Small intestine (tissue), 7 donors: Measurements from ENCODE around the gene FXYD3. TPM values are rescaled to one million over a fixed set of nuclear protein-coding genes. Genes with fewer than 3 reads are reported as not detected.

Experiments
- DNase-seq, 2 donors: peaks; one replicate each; pipeline versions ENCODE4 v3.0.0 to v3.0.0-alpha.2; 2013
- FAIRE-seq: peaks from 2 replicates; lab custom pipeline; 2012; peaks lifted over from hg19 to GRCh38; lab: Jason Lieb, UNC
- H3K27ac ChIP-seq, 3 donors: one replicate each; pipeline ENCODE4 v1.5.1; 2013; ENCODE audit warnings: low read length in 2 of 3, mild to moderate bottlenecking in 2 of 3, control low read depth in 1 of 3, inconsistent platforms in 1 of 3, low read depth in 1 of 3, moderate library complexity in 1 of 3
- H3K27me3 ChIP-seq, 3 donors: one replicate each; pipeline ENCODE4 v1.6.1; 2013; ENCODE audit warnings: low read length in 3 of 3, inconsistent platforms in 1 of 3; ENCODE audit not compliant: control insufficient read depth in 3 of 3, insufficient read depth in 3 of 3
- H3K36me3 ChIP-seq, 3 donors: one replicate each; pipeline ENCODE4 v1.6.1; 2013; ENCODE audit warnings: low read length in 3 of 3, inconsistent platforms in 1 of 3, low read depth in 1 of 3, mild to moderate bottlenecking in 1 of 3, moderate library complexity in 1 of 3; ENCODE audit not compliant: control insufficient read depth in 3 of 3, insufficient read depth in 2 of 3
- H3K4me1 ChIP-seq, 3 donors: one replicate each; pipeline ENCODE4 v1.6.1; 2013; ENCODE audit warnings: low read length in 2 of 3, inconsistent platforms in 1 of 3, low read depth in 1 of 3, mild to moderate bottlenecking in 1 of 3, moderate library complexity in 1 of 3; ENCODE audit not compliant: control insufficient read depth in 3 of 3, insufficient read depth in 2 of 3
- H3K4me3 ChIP-seq, 3 donors: one replicate each; pipeline ENCODE4 v1.5.1; 2013; ENCODE audit warnings: low read length in 3 of 3, control low read depth in 1 of 3, inconsistent platforms in 1 of 3, low read depth in 1 of 3, mild to moderate bottlenecking in 1 of 3, moderate library complexity in 1 of 3
- H3K9me3 ChIP-seq, 2 donors: one replicate each; pipeline ENCODE4 v1.6.1; 2013; ENCODE audit warnings: low read depth in 1 of 2, low read length in 1 of 2; ENCODE audit not compliant: control insufficient read depth in 2 of 2, insufficient read depth in 1 of 2
- WGBS, 3 donors: extraction: QIAGEN DNeasy Blood & Tissue Kit; methylation state at CpG; one replicate each; pipeline ENCODE4 v1.1.7; 2013; 5-methylcytosine and 5-hydroxymethylcytosine counted together
- polyA plus RNA-seq, 4 donors: library from polyadenylated mRNA; stranded (reverse) in 3 of 4; unstranded in 1 of 4; fragments of 200-250 nt in 3 of 4; fragments of 120-200 nt in 1 of 4; gene quantifications; one replicate each; pipeline versions ENCODE4 v1.2.1 to v1.2.3, GENCODE V29; 2013
- donor health status: healthy with polysubstance abuse.
- donor health status: control.
- donor health status: control.
- donor health status: Bipolar disorder and iron deficiency.
- donor health status: healthy.

FXYD3 gene
- polyA plus RNA-seq, 4 donors: 72.7 to 803 (median 118) TPM

DNA sequence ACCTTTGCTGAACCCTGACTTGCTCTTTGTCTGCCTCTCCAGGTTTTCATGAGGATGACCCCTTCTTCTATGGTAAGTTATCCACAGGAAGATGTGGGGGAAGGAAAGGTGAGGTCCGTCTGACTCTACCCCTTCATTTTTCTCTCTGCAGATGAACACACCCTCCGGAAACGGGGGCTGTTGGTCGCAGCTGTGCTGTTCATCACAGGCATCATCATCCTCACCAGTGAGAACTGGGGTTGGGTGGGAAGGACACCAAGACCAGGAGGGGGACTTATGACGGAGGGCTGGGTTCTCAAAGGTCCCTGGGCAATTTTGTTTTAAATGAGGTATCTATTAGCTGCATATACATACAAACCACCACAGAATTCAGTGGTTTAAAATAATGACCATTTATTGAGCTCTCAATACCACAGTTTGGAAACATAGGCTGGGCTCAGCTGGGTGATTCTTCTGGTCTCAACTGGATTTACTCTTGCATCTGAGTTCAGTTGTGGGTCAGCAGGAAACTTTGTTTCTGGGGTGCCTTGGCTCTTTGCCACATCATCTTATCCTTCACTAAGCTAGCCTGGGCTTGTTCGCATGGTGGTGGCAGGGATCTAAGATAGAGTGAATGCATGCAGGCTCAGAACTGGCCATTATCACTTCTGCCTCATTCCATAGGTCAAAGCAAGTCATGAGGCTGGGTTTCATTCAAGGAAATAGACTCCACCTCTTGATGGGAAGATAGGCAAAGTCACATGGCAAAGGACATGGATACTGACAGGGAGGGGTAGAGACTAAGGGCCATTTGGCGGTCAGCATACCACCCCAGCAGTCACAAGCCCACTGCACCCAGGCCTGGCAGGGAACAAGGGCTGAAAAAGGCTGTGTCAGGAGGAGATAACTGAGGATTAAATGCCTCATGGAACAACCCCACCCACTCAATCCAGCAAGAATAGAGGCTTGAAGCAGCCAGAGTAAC lies 50.8 kb downstream of the FXYD3 start:
- WGBS, 3 donors: 92 to 96% (median 93%) methylated on average over 7 of the region's 7 CpGs
- no peak overlapping the region for H3K4me3 ChIP-seq
- peaks cover 0 to 38% of the 10 kb centered on the region in 2 donors for H3K9me3 ChIP-seq
- DNase-seq (no peak), FAIRE-seq (no peak)
- H3K4me1 ChIP-seq: no peaks in the 10 kb centered on the region
- H3K36me3 ChIP-seq: peaks cover 2 to 39% (median 8%) of the 10 kb centered on the region in 3 donors
- no peak overlapping the region for H3K27ac ChIP-seq
- no peaks in the 10 kb centered on the region for H3K27me3 ChIP-seq

DNA sequence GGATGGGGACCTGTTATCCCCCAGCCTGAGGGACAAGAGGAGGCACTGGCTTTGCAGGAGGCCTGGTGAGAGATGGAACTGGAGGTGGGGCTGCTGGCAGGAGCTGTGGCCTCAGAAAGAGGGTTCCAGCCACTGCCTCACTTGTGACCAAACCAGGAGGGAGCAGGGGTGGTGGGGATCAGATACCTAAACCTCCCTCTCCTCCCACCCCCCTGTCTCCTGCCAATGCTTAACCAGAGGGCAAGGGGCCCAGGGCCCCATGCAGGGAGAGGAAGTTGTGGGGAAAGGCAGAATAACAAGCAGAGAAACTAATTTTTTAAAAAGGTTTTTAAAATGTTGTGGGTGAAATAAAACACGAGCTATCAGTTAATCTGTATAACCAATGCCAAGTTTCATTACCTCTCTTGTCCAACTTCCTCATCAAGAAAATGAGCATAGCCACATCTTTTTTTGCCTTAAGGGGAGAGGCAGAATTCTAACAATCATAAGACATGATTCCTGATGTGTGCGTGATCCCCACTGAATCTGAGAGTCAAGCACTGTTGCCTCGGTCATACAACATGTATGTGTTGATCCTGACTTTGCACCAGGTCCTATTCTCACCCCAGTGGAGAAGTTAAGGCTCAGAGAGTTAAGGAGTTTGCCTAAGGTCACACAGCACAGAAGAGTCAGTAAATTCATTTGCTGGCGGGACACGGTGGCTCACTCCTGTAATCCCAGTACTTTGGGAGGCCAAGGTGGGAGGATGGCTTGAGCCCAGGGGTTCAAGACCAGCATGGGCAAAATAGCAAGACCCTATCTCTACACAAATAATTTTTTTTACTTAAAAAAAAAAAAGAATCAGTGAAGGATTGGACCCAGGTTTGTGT lies 51.9 kb downstream of the FXYD3 start:
- H3K4me3 ChIP-seq: no peak overlapping the region
- no peaks in the 10 kb centered on the region for H3K4me1 ChIP-seq
- H3K27ac ChIP-seq: no peak overlapping the region
- 68 to 74% (median 70%) methylated on average over 5 of the region's 5 CpGs for WGBS, 3 donors
- FAIRE-seq (no peak), DNase-seq (no peak)
- no peaks in the 10 kb centered on the region for H3K27me3 ChIP-seq
- peaks cover 0 to 36% of the 10 kb centered on the region in 2 donors for H3K9me3 ChIP-seq
- H3K36me3 ChIP-seq: peaks cover 2 to 35% (median 8%) of the 10 kb centered on the region in 3 donors

DNA sequence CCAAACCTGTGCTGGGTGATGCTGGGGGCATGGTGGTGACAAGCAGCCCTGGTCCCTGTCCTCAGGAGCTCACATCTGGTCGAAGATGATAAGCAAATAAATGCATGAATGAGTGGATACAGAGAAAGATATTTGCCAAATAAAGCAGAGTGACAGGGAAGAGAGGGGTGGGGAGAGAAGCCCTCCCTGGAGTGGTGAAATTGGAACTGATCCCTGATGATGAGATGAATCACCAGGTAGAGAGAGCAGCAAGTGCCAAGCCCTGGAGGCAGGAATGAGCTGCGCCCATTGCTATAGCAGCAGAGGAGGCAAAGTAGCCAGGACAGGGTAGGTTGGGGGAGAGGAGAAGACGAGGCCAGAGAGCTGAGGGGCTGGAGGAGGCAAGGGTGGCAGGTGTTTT lies 52.6 kb downstream of the FXYD3 start:
- WGBS, 3 donors: 61 to 80% (median 64%) methylated on average over 3 of the region's 3 CpGs
- FAIRE-seq: no peak

DNA sequence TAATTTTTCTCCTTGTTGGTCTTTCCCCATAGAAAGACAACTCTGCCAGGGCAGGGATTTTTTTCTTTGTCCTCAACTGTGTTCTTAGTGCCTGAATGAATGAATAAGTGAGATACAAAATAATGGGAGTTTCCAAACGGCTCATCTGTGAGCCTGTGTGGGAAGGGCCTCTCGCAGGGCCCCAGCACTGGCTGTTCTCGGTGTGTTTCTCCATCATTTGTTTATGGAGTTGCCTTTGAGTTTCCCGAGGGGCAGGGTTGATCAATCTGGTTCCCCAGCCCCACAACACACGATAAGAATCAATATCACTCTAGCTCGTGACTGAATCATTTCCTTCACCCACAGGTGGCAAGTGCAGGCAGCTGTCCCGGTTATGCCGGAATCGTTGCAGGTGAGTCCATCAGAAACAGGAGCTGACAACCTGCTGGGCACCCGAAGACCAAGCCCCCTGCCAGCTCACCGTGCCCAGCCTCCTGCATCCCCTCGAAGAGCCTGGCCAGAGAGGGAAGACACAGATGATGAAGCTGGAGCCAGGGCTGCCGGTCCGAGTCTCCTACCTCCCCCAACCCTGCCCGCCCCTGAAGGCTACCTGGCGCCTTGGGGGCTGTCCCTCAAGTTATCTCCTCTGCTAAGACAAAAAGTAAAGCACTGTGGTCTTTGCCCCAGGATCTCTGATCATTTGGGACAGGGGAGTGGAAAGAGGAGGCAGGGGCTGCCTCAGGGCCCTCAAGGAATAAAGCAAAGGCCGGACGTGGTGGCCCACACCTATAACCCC lies 53.8 kb downstream of the FXYD3 start:
- WGBS, 3 donors: 70 to 77% (median 72%) methylated on average over 18 of the region's 18 CpGs
- H3K4me1 ChIP-seq: no peaks in the 10 kb centered on the region
- H3K36me3 ChIP-seq: peaks cover 2 to 26% (median 8%) of the 10 kb centered on the region in 3 donors
- DNase-seq (no peak), FAIRE-seq (no peak)
- peaks cover 0 to 29% of the 10 kb centered on the region in 2 donors for H3K9me3 ChIP-seq
- H3K27me3 ChIP-seq: no peaks in the 10 kb centered on the region
- H3K4me3 ChIP-seq: no peak overlapping the region
- no peak overlapping the region for H3K27ac ChIP-seq

More for the DNA sequence above, 52.6 kb downstream of the FXYD3 start:
- Histone ChIP-seq H3K27me3 (no peaks in the 10 kb centered on the region), H3K4me3 (no peak overlapping the region), H3K4me1 (no peaks in the 10 kb centered on the region), H3K36me3 (peaks cover 2 to 32% (median 8%) of the 10 kb centered on the region in 3 donors), H3K27ac (no peak overlapping the region), H3K9me3 (peaks cover 0 to 36% of the 10 kb centered on the region in 2 donors)
- no peak for DNase-seq

DNA sequence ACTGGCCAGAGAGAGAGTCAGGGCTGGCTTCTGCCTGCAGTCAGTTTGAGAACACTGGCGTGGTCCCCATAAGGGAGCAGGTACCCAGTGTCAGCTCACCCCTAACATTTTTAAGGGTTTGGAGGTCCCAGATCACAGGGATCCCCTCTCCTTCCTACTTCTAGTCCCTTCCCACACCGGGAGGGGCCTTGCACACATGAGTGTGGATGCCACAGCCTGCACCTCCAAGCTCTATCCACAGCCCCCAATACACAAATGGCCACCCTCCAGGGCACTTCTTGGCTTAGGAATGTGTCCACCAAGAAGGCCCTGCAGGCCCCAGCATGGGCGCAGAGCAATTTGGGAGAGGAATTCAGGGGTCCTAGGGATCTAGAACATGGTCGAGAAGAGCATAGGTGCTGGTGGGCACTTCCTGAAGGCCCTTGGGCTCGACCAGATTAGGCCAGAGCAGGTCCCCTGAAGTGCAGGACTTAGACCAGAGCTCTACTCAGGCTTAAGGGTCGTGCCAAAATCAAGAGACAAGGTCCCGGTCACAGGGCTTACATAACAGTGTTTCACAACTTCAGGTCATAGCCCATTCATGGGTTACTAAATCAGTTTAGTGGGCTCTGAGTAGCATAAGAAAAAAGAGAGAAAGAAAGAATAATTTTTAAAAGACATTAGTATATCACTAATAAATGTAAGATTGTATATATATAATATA lies 54.9 kb downstream of the FXYD3 start:
- 70 to 80% (median 76%) methylated on average over 6 to 7 of the region's 7 CpGs for WGBS, 3 donors
- Histone ChIP-seq H3K9me3 (peaks cover 0 to 19% of the 10 kb centered on the region in 2 donors), H3K27ac (no peak overlapping the region), H3K36me3 (peaks cover 2 to 26% (median 8%) of the 10 kb centered on the region in 3 donors), H3K4me1 (no peaks in the 10 kb centered on the region), H3K4me3 (no peak overlapping the region), H3K27me3 (no peaks in the 10 kb centered on the region)
- DNase-seq (no peak), FAIRE-seq (no peak)

GRCh38 chr19:35171730-35172129 lies 56.1 kb downstream of the FXYD3 start:
- no peak overlapping the region for H3K27ac ChIP-seq

More at GRCh38 chr19:35171730-35172129, 56.1 kb downstream of the FXYD3 start:
- WGBS, 3 donors: 48 to 51% (median 49%) methylated on average over 3 of the region's 3 CpGs
- H3K36me3 ChIP-seq: peaks cover 0 to 16% (median 0%) of the 10 kb centered on the region in 3 donors
- DNase-seq (no peak), FAIRE-seq (no peak)
- H3K27me3 ChIP-seq: no peaks in the 10 kb centered on the region
- H3K4me1 ChIP-seq: peaks cover 0 to 2% (median 0%) of the 10 kb centered on the region in 3 donors
- peaks cover 0 to 7% of the 10 kb centered on the region in 2 donors for H3K9me3 ChIP-seq
- H3K4me3 ChIP-seq: no peak overlapping the region
